ENCODE measurements around the gene POU6F1. TPM values are rescaled to one million over a fixed set of nuclear protein-coding genes. Genes with fewer than 3 reads are reported as not detected.

Gene POU6F1
- total and polyA plus RNA-seq, 2 donors (not counting 1 experiment from before 2014, with no cell fraction given), result 3.3 to 4.8 TPM

DNA sequence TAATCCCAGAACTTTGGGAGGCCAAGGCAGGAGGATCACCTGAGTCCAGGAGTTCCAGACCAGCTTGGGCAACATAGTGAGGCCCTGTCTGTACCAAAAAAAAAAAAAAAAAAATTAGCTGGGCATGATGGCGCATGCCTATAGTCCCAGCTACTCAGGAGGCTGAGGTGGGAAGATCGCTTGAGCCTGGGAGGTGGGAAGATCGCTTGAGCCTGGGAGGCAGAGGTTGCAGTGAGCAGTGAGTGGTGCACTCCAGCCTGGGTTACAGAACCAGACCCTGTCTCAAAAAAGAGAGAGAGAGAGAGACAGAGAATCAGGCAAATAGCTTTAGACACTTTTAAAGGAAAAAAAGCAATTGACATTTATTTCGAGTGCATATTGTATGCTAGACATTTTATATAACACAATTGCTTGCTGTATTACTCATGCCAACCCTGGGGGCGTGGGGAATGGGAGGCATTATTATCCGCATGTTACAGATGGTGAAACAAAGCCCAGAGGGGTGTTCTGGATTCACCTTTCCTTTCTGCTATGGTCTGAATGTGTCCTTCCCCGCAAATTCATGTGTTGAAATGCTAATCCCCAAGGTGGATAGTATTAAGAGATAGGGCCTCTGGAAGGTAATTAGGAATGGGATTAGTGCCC is 9.7 kb downstream of the POU6F1 start:
- H3K27ac ChIP-seq (ENCODE audit: insufficient read depth, low read length), result no peak overlapping the region
- H3K27me3 ChIP-seq (ENCODE audit: control insufficient read depth, insufficient read depth, low read length), result no peaks in the 10 kb centered on the region
- H3K4me2 ChIP-seq (ENCODE audit: extremely low read depth, insufficient read depth, low read length), result no peak overlapping the region
- H4K20me1 ChIP-seq (ENCODE audit: control insufficient read depth, extremely low read depth, insufficient read depth, low read length), result no peaks in the 10 kb centered on the region
- H3K36me3 ChIP-seq (ENCODE audit: control insufficient read depth, insufficient read depth, low read length), result no peaks in the 10 kb centered on the region
- H3K79me2 ChIP-seq (ENCODE audit: control insufficient read depth, insufficient read depth, low read length), result no peaks in the 10 kb centered on the region
- H3K9ac ChIP-seq (ENCODE audit: insufficient read depth, low read length), result no peak overlapping the region
- no peak overlapping the region for H3K4me3 ChIP-seq (replicated peaks in 1 of 4; ENCODE audit: control extremely low read depth in 1 of 4, insufficient read depth in 1 of 4, low read depth in 3 of 4, low read length in 4 of 4)
- no peak overlapping the region for H2AFZ ChIP-seq (ENCODE audit: low read length)
- no peak for TF ChIP-seq EZH2 (IDR thresholded peaks at IDR 0.05; ENCODE audit: low read length, missing control alignments)
- TF ChIP-seq, protein P1, sequence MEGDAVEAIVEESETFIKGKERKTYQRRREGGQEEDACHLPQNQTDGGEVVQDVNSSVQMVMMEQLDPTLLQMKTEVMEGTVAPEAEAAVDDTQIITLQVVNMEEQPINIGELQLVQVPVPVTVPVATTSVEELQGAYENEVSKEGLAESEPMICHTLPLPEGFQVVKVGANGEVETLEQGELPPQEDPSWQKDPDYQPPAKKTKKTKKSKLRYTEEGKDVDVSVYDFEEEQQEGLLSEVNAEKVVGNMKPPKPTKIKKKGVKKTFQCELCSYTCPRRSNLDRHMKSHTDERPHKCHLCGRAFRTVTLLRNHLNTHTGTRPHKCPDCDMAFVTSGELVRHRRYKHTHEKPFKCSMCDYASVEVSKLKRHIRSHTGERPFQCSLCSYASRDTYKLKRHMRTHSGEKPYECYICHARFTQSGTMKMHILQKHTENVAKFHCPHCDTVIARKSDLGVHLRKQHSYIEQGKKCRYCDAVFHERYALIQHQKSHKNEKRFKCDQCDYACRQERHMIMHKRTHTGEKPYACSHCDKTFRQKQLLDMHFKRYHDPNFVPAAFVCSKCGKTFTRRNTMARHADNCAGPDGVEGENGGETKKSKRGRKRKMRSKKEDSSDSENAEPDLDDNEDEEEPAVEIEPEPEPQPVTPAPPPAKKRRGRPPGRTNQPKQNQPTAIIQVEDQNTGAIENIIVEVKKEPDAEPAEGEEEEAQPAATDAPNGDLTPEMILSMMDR (conservative IDR thresholded peaks at IDR 0.05 in 1 of 2, IDR thresholded peaks at IDR 0.05 in 1 of 2; ENCODE audit: low read depth in 1 of 2, low read length in 2 of 2), result no peak
- H3K9me3 ChIP-seq (ENCODE audit: control insufficient read depth, insufficient read depth, low read depth, low read length), result no peaks in the 10 kb centered on the region
- DNase-seq (ENCODE audit: low read depth in 2 of 2), result no peak
- no peaks in the 10 kb centered on the region for H3K4me1 ChIP-seq (ENCODE audit: control insufficient read depth, extremely low read depth, insufficient read depth, low read length)

DNA sequence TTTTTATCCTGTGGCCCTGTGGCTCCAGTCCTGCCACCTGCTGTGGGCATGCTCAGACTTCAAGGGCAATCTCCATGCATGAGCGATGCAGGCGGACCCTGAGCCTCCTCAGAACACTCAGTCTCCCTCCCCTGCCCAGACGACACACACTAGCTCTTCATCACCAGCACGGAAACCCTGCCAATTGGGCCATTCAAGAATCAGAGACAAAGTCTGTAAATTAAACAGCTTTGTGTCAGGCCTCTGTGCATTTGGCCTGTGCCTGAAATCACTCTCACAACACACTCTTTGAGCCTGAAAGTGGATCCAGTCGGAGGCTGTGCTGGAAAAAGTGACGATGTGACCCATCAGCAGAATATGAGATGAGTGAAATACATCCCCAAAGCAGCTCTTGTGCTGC is 12.5 kb downstream of the POU6F1 start:
- Histone ChIP-seq H3K4me2 (ENCODE audit: extremely low read depth, insufficient read depth, low read length) (no peak overlapping the region), H3K4me1 (ENCODE audit: control insufficient read depth, extremely low read depth, insufficient read depth, low read length) (no peaks in the 10 kb centered on the region), H3K9me3 (ENCODE audit: control insufficient read depth, insufficient read depth, low read depth, low read length) (no peaks in the 10 kb centered on the region), H2AFZ (ENCODE audit: low read length) (no peak overlapping the region), H3K27ac (ENCODE audit: insufficient read depth, low read length) (no peak overlapping the region), H3K36me3 (ENCODE audit: control insufficient read depth, insufficient read depth, low read length) (no peaks in the 10 kb centered on the region), H3K9ac (ENCODE audit: insufficient read depth, low read length) (no peak overlapping the region), H4K20me1 (ENCODE audit: control insufficient read depth, extremely low read depth, insufficient read depth, low read length) (no peaks in the 10 kb centered on the region), H3K4me3 (replicated peaks in 1 of 4; ENCODE audit: control extremely low read depth in 1 of 4, insufficient read depth in 1 of 4, low read depth in 3 of 4, low read length in 4 of 4) (no peak overlapping the region), H3K27me3 (ENCODE audit: control insufficient read depth, insufficient read depth, low read length) (no peaks in the 10 kb centered on the region), H3K79me2 (ENCODE audit: control insufficient read depth, insufficient read depth, low read length) (no peaks in the 10 kb centered on the region)
- TF ChIP-seq EZH2 (IDR thresholded peaks at IDR 0.05; ENCODE audit: low read length, missing control alignments), result no peak
- TF ChIP-seq, protein P1 (conservative IDR thresholded peaks at IDR 0.05 in 1 of 2, IDR thresholded peaks at IDR 0.05 in 1 of 2; ENCODE audit: low read depth in 1 of 2, low read length in 2 of 2), result no peak
- no peak for DNase-seq (ENCODE audit: low read depth in 2 of 2)

DNA sequence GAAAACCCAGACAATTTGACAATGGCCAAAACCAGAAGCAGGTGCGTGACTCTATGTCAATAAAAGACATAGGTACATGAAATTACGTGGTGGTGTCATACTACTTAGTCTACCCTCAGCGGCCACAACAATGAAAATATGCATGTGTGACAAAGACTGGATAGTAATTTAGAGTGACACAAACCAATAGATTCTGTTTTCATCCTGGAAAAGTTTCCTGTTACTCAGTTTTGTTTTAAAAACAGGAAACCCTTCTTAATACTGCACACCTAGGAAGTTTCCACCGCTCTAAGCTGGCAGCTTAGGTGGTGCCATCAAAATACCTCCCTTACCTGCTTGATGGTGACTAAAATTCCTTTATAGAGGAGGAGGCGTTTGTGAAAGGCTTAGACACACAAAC is 15.1 kb downstream of the POU6F1 start:
- no peak for DNase-seq (ENCODE audit: low read depth in 2 of 2)
- Histone ChIP-seq H3K4me1 (ENCODE audit: control insufficient read depth, extremely low read depth, insufficient read depth, low read length) (no peaks in the 10 kb centered on the region), H3K9me3 (ENCODE audit: control insufficient read depth, insufficient read depth, low read depth, low read length) (no peaks in the 10 kb centered on the region), H3K27me3 (ENCODE audit: control insufficient read depth, insufficient read depth, low read length) (no peaks in the 10 kb centered on the region), H4K20me1 (ENCODE audit: control insufficient read depth, extremely low read depth, insufficient read depth, low read length) (no peaks in the 10 kb centered on the region), H3K9ac (ENCODE audit: insufficient read depth, low read length) (no peak overlapping the region), H3K79me2 (ENCODE audit: control insufficient read depth, insufficient read depth, low read length) (no peaks in the 10 kb centered on the region), H2AFZ (ENCODE audit: low read length) (no peak overlapping the region), H3K4me3 (replicated peaks in 1 of 4; ENCODE audit: control extremely low read depth in 1 of 4, insufficient read depth in 1 of 4, low read depth in 3 of 4, low read length in 4 of 4) (no peak overlapping the region), H3K27ac (ENCODE audit: insufficient read depth, low read length) (no peak overlapping the region), H3K36me3 (ENCODE audit: control insufficient read depth, insufficient read depth, low read length) (no peaks in the 10 kb centered on the region), H3K4me2 (ENCODE audit: extremely low read depth, insufficient read depth, low read length) (no peak overlapping the region)
- no peak for TF ChIP-seq EZH2 (IDR thresholded peaks at IDR 0.05; ENCODE audit: low read length, missing control alignments)
- TF ChIP-seq, protein P1 (conservative IDR thresholded peaks at IDR 0.05 in 1 of 2, IDR thresholded peaks at IDR 0.05 in 1 of 2; ENCODE audit: low read depth in 1 of 2, low read length in 2 of 2), result no peak
